Coronary artery (tissue), 2 donors: Measurements from ENCODE around the gene ABI3BP.

ENCODE experiments used
- DNase-seq: peaks from one replicate; pipeline ENCODE4 v3.0.0-alpha.2; 2017; ENCODE audit warnings: low spot score
- H3K27ac ChIP-seq, 2 donors: fragments of 200-600 bp; sonication (generic); one replicate each; pipeline ENCODE4 v1.5.1; 2016 to 2019
- H3K4me3 ChIP-seq: fragments of 200-600 bp; sonication (generic); 2 replicates; pipeline ENCODE4 v1.5.1; 2016; ENCODE audit warnings: mild to moderate bottlenecking, moderate library complexity
- TF ChIP-seq, protein P1 (sequence below): fragments of 200-600 bp; sonication (generic); IDR thresholded peaks from one replicate; pipeline ENCODE4 v1.5.1; 2019; ENCODE audit warnings: antibody characterized with exemption

The ABI3BP gene

DNA sequence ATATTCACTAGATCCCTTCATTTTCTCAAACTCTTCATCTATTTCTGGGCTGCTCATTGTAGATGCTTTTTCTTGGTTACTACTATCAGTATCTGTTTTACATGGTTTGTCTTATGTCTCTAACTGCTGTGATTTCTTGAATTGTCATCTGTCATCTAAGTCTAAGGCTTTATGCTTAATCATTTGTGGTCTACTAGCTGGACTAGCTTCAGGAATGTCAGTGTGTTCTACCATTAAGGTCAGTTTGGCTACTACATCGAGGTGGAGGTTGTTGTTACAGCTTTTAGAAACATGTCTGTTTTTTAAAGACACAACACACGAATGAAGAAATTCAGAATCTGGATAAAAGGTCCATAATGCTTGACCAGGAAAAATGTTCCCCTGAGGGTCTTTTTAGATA, 82.2 kb downstream of the ABI3BP start:
- Histone ChIP-seq H3K4me3 (no peak overlapping the region), H3K27ac (no peak overlapping the region)
- TF ChIP-seq, protein P1, sequence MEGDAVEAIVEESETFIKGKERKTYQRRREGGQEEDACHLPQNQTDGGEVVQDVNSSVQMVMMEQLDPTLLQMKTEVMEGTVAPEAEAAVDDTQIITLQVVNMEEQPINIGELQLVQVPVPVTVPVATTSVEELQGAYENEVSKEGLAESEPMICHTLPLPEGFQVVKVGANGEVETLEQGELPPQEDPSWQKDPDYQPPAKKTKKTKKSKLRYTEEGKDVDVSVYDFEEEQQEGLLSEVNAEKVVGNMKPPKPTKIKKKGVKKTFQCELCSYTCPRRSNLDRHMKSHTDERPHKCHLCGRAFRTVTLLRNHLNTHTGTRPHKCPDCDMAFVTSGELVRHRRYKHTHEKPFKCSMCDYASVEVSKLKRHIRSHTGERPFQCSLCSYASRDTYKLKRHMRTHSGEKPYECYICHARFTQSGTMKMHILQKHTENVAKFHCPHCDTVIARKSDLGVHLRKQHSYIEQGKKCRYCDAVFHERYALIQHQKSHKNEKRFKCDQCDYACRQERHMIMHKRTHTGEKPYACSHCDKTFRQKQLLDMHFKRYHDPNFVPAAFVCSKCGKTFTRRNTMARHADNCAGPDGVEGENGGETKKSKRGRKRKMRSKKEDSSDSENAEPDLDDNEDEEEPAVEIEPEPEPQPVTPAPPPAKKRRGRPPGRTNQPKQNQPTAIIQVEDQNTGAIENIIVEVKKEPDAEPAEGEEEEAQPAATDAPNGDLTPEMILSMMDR: no peak
- no peak for DNase-seq

- no peak overlapping the region for H3K4me3 ChIP-seq
- DNase-seq: no peak
- no peak overlapping the region for H3K27ac ChIP-seq
- TF ChIP-seq, protein P1: no peak
These were observed 90.6 kb downstream of the ABI3BP start for GRCh38 chr3:100902572-100902971.

- TF ChIP-seq, protein P1: no peak
- no peak overlapping the region for H3K27ac ChIP-seq
- no peak overlapping the region for H3K4me3 ChIP-seq
These were observed 92.4 kb downstream of the ABI3BP start for GRCh38 chr3:100900671-100901335.

DNA sequence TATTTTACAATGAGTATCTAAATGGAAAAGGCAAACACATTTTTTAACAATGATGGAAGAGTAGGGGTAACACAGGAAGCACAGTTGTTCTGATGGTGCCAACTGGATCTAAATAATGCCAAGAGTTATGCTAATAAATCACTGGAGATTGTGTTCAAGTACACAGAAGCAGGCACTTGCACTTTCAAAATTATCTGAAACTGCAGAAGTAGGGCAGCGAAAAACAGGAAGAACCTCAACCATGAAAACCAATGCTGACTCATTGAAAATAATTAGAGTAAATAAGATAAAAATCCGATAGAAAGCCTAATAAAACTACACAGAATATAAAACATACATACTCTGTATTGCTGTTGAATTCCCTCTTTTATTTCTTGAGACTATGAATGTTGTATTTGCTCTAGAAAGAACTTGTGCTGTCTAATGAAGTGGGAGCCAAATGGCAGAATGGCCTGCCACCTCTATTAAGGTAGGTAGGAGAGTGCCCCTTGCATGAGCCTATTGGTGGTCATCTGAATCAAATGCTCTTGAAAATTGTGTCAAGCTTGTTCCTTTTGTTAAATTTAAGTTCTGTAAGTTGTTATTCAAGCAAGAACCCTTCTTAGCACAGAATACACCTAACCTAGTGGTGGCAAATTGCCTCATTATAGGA, 93.7 kb downstream of the ABI3BP start:
- TF ChIP-seq, protein P1: no peak
- peak overlapping the region in 1 of 2 donors; percentile 40 for H3K27ac ChIP-seq
- H3K4me3 ChIP-seq: no peak overlapping the region
- DNase-seq: no peak

More at GRCh38 chr3:100900671-100901335, 92.4 kb downstream of the ABI3BP start:
- DNase-seq: no peak

GRCh38 chr3:100898681-100899080, 94.5 kb downstream of the ABI3BP start:
- no peak overlapping the region for H3K27ac ChIP-seq
- no peak for DNase-seq
- H3K4me3 ChIP-seq: no peak overlapping the region
- TF ChIP-seq, protein P1: no peak

DNA sequence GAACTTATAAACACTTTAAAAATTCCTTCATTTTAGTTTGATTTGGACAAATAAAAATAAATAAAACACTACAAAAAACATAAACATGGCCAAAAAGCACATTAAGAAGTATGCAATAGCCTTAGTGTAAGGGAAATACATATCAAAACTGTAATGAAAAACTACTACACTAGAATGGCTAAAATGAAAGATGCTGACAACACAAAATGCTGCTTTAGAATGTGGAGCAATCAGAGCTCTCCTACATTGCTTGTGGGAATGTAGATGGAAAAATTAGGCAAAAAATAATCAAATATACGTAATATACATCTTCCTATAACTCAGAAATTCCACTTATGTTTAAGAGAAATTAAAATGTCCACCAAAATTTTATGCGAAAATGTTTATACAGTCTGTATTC, 96.2 kb downstream of the ABI3BP start:
- no peak overlapping the region for H3K4me3 ChIP-seq
- no peak overlapping the region for H3K27ac ChIP-seq
- no peak for DNase-seq
- TF ChIP-seq, protein P1: no peak

DNA sequence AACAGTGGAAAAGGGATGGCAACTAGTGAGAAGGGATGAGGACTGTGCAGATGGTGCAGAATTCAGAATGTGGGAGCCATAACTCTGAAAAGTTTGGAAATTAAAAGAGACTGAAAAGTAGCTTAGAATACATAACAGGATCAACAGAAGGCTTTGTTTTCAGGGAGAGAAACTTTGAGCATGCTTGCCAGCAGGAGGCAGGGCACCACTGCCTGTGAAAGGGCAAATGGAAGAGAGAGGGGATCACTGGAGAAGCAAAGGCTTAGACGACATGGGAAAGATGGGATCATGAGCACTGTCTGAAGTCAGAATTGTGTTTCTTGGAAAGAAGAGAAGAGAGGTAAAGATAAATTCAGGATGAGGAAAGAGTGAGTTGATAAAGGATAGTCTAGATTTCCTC, 99.6 kb downstream of the ABI3BP start:
- H3K27ac ChIP-seq: no peak overlapping the region
- no peak overlapping the region for H3K4me3 ChIP-seq
- TF ChIP-seq, protein P1: no peak

More for the DNA sequence above, 99.6 kb downstream of the ABI3BP start:
- DNase-seq: no peak
